ENCODE results near the gene METTL27.

Gene METTL27

GRCh38 chr7:73844848-73845460, 2.6 kb upstream of the METTL27 start:
- H3K4me3 ChIP-seq (ENCODE audit: control insufficient read depth, low read depth, low read length): no peak overlapping the region
- peak; percentile 73 for DNase-seq (ENCODE audit: low read depth)
- TF ChIP-seq CTCF (conservative IDR thresholded peaks at IDR 0.05; ENCODE audit: control insufficient read depth, insufficient read depth, low read depth, low read length): no peak

DNA sequence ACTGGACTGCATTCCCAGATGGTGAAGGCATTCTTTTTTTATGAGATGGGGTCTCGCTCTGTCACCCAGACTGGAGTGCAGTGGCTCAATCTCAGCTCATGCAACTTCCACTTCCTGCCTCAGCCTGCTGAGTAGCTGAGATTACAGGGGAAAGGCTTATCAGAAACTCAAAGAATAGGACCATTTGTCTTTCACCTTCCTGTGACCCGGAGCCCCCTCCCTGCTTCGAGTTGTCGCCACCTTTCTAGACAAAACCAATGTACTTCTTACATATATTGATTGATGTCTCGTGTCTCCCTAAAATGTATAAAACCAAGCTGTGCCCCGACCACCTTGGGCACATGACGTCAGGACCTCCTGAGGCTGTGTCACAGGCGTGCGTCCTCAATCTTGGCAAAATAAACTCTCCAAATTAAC, 1.8 kb upstream of the METTL27 start:
- no peak for DNase-seq (ENCODE audit: low read depth)
- no peak for TF ChIP-seq CTCF (conservative IDR thresholded peaks at IDR 0.05; ENCODE audit: control insufficient read depth, insufficient read depth, low read depth, low read length)
- H3K4me3 ChIP-seq (ENCODE audit: control insufficient read depth, low read depth, low read length): no peak overlapping the region

- H3K4me3 ChIP-seq (ENCODE audit: control insufficient read depth, low read depth, low read length): peak overlapping the region; percentile 70
- DNase-seq (ENCODE audit: low read depth): peak; percentile 44
- no peak for TF ChIP-seq CTCF (conservative IDR thresholded peaks at IDR 0.05; ENCODE audit: control insufficient read depth, insufficient read depth, low read depth, low read length)
These were observed 638 bp downstream of the METTL27 start for GRCh38 chr7:73841689-73842066.

DNA sequence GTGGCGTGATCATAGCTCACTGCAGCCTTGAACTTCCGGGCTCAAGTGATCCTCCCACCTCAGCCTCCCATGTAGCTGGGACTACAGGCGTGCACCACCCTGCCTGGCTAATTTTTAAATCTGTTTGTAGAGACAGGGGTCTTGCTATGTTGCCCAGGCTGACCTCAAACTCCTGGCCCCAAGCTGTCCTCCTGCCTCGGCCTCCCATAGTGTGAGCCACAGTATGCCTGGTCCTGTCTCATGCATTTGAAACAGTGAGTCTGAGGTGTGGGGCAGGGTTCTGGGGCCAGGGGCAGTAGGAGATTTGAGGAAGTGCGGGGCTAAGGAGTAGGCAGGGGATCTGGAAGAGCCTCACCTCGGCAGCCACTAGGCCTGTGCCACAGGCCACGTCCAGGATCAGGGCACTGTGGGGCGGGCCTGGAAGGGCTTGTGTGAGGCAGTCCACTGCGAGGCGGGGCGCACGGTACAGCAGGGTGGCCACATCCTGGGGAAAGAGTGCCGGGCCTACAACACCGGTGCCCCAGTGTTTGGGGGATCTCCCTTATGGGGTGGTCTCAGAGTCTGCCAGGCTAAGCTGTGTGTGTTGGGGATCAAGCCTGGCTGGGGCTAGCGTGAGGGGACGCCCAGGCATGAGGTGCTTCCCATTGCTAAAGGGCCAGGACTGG, 1.5 kb downstream of the METTL27 start:
- DNase-seq (ENCODE audit: low read depth): no peak
- TF ChIP-seq CTCF (conservative IDR thresholded peaks at IDR 0.05; ENCODE audit: control insufficient read depth, insufficient read depth, low read depth, low read length): no peak
- no peak overlapping the region for H3K4me3 ChIP-seq (ENCODE audit: control insufficient read depth, low read depth, low read length)

- TF ChIP-seq CTCF (conservative IDR thresholded peaks at IDR 0.05; ENCODE audit: control insufficient read depth, insufficient read depth, low read depth, low read length): no peak
- no peak overlapping the region for H3K4me3 ChIP-seq (ENCODE audit: control insufficient read depth, low read depth, low read length)
- no peak for DNase-seq (ENCODE audit: low read depth)
These were observed 2.3 kb downstream of the METTL27 start for GRCh38 chr7:73839743-73840714.

DNA sequence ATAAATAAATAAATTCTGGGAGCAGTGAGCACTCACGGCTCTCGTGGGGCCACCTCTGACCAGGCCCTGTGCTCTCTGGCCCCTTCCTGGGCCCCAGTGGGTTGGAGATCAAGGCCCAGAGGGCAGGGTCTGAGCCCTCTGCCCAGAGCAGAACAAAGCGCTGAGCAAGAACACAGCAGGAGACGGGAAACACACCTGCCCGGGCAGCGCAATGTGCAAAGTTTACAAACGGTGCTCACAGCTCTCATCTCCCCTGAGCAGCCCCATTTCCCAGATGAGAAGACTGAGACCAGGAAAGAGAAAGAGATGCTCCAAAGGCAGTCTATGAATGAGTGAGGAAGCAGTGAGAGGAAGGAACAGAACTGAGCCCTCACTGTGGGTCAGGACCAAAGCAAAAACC, 3.0 kb downstream of the METTL27 start:
- no peak overlapping the region for H3K4me3 ChIP-seq (ENCODE audit: control insufficient read depth, low read depth, low read length)
- no peak for DNase-seq (ENCODE audit: low read depth)
- no peak for TF ChIP-seq CTCF (conservative IDR thresholded peaks at IDR 0.05; ENCODE audit: control insufficient read depth, insufficient read depth, low read depth, low read length)

Measured in fibroblast of mammary gland (primary cell).